Kidney capillary endothelial cell (primary cell): ENCODE measurements around the gene ATRNL1.
A peak's percentile ranks its signal among the peaks of the same experiment; 100 is the strongest.

Source experiments
- DNase-seq: peaks from one replicate; pipeline ENCODE4 v3.0.0-alpha.2; 2018; ENCODE audit warnings: low spot score

The ATRNL1 gene

GRCh38 chr10:115093286-115093775 is at the start of gene ATRNL1:
ATRNL1 (plus strand) TSS chr10:115093365; CDS start chr10:115093751, 386 bp downstream.
- DNase-seq, result peak; percentile 5

- no peak for DNase-seq
Measured at GRCh38 chr10:115043719-115044118, 49.4 kb upstream of the ATRNL1 start.

- no peak for DNase-seq
Measured at GRCh38 chr10:115044891-115045290, 48.3 kb upstream of the ATRNL1 start.

GRCh38 chr10:115045499-115045898 is 47.7 kb upstream of the ATRNL1 start:
- DNase-seq, result no peak

- DNase-seq, result no peak
Measured at GRCh38 chr10:115046686-115047236, 46.4 kb upstream of the ATRNL1 start.

GRCh38 chr10:115047705-115048104 is 45.5 kb upstream of the ATRNL1 start:
- no peak for DNase-seq

- DNase-seq, result no peak
Measured at GRCh38 chr10:115049318-115049717, 43.8 kb upstream of the ATRNL1 start.

- no peak for DNase-seq
Measured at GRCh38 chr10:115049960-115050359, 43.2 kb upstream of the ATRNL1 start.

- no peak for DNase-seq
Measured at GRCh38 chr10:115050375-115051010, 42.7 kb upstream of the ATRNL1 start.

- no peak for DNase-seq
Measured at GRCh38 chr10:115051216-115051615, 41.9 kb upstream of the ATRNL1 start.

- no peak for DNase-seq
Measured at GRCh38 chr10:115052226-115052625, 40.9 kb upstream of the ATRNL1 start.

GRCh38 chr10:115052728-115053127 is 40.4 kb upstream of the ATRNL1 start:
- DNase-seq, result no peak

GRCh38 chr10:115056186-115056585 is 37.0 kb upstream of the ATRNL1 start:
- no peak for DNase-seq

GRCh38 chr10:115059301-115059898 is 33.8 kb upstream of the ATRNL1 start:
- DNase-seq, result no peak

GRCh38 chr10:115063701-115064658 is 29.2 kb upstream of the ATRNL1 start:
- DNase-seq, result no peak

GRCh38 chr10:115065801-115066200 is 27.4 kb upstream of the ATRNL1 start:
- no peak for DNase-seq

- no peak for DNase-seq
Measured at GRCh38 chr10:115066528-115066927, 26.6 kb upstream of the ATRNL1 start.

- DNase-seq, result no peak
Measured at GRCh38 chr10:115073796-115074195, 19.4 kb upstream of the ATRNL1 start.

GRCh38 chr10:115082506-115082905 is 10.7 kb upstream of the ATRNL1 start:
- DNase-seq, result peak; percentile 29

GRCh38 chr10:115084277-115084850 is 8.8 kb upstream of the ATRNL1 start:
- no peak for DNase-seq

GRCh38 chr10:115091161-115091560 is 2.0 kb upstream of the ATRNL1 start:
- no peak for DNase-seq

- DNase-seq, result no peak
Measured at GRCh38 chr10:115092258-115092554, 959 bp upstream of the ATRNL1 start.
